WERI-Rb-1 (cell line): ENCODE measurements around the gene SSR4.

Source experiments
- DNase-seq: peaks from one replicate; pipeline ENCODE4 v3.0.0-alpha.2; 2020
- H3K27ac ChIP-seq: fragments of 250-450 bp; sonication (Bioruptor Pico); 2 replicates; pipeline ENCODE4 v1.5.1; 2020; ENCODE audit warnings: mild to moderate bottlenecking, moderate library complexity
- H3K27me3 ChIP-seq: fragments of 250-450 bp; sonication (Bioruptor Pico); 2 replicates; pipeline ENCODE4 v1.5.1; 2021; ENCODE audit warnings: mild to moderate bottlenecking, low read depth, moderate library complexity; ENCODE audit not compliant: insufficient read depth, severe bottlenecking
- H3K36me3 ChIP-seq: fragments of 250-450 bp; sonication (Bioruptor Pico); 2 replicates; pipeline ENCODE4 v1.5.1; 2020; ENCODE audit warnings: mild to moderate bottlenecking, moderate library complexity
- H3K4me3 ChIP-seq: 2 replicates; pipeline ENCODE4 v1.5.1; 2011; ENCODE audit warnings: low read depth, mild to moderate bottlenecking, control low read depth, low read length
- H3K9me3 ChIP-seq: fragments of 250-450 bp; sonication (Bioruptor Pico); 2 replicates; pipeline ENCODE4 v1.5.1; 2021; ENCODE audit warnings: mild to moderate bottlenecking, moderate library complexity; ENCODE audit not compliant: severe bottlenecking
- TF ChIP-seq, protein P1 (sequence below): IDR thresholded peaks from 2 replicates; pipeline ENCODE4 v1.5.1; 2011; ENCODE audit warnings: low read depth, mild to moderate bottlenecking, control low read depth, inconsistent platforms, low read length

The SSR4 gene

DNA sequence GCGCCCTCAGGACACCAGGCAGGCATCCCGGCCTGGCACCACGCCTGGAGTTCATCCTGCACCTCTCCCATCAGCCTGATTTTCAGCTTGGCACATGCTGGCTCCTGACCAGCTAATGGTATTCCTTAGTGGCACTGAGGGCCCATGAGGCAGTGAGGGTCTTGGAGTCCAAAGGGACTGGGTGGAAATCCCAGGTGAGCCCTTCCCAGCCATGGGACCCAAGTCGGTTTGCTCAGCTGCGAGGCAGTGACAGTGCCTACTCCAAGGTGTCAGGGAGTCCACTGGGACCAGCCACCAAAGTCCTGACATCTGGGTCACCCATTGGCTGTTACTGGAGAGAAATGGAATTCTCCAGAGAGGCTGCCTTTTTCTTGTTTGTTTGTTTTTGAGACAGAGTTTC, 4.9 kb downstream of the SSR4 start:
- Histone ChIP-seq H3K9me3 (no peaks in the 10 kb centered on the region), H3K27ac (no peak overlapping the region; the same call in 1 of the 2 replicates), H3K4me3 (no peak overlapping the region), H3K36me3 (peaks cover 49% of the 10 kb centered on the region), H3K27me3 (peaks cover 15% of the 10 kb centered on the region)
- TF ChIP-seq, protein P1, sequence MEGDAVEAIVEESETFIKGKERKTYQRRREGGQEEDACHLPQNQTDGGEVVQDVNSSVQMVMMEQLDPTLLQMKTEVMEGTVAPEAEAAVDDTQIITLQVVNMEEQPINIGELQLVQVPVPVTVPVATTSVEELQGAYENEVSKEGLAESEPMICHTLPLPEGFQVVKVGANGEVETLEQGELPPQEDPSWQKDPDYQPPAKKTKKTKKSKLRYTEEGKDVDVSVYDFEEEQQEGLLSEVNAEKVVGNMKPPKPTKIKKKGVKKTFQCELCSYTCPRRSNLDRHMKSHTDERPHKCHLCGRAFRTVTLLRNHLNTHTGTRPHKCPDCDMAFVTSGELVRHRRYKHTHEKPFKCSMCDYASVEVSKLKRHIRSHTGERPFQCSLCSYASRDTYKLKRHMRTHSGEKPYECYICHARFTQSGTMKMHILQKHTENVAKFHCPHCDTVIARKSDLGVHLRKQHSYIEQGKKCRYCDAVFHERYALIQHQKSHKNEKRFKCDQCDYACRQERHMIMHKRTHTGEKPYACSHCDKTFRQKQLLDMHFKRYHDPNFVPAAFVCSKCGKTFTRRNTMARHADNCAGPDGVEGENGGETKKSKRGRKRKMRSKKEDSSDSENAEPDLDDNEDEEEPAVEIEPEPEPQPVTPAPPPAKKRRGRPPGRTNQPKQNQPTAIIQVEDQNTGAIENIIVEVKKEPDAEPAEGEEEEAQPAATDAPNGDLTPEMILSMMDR, result no peak
- no peak for DNase-seq

DNA sequence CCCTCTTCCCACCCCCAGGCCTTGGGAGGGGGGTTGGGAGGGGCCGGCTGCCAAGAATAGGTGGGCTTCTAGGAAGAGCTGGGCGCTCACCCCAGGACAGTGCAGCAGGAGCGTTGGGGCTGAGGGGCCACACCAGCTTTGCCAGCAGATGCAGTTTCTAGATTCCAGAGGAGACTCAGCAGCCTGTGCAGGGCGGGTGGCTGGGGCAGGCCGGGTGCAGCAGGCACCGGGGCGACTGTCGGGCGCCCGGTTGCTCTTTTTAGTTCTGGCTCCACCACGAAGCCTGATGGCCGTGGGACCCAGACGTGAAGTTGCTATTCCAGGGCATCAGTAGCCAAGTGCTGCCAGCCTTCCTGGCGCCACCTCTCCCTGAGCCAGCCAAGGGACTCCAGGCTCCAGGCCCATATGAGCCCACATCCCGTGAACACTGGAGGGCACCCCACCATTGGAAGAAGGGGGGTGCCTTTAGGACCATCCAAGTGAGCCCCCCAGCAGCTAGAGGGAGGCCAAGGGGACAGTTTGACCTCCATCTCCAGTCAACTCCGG, 5.8 kb downstream of the SSR4 start:
- Histone ChIP-seq H3K9me3 (no peaks in the 10 kb centered on the region), H3K4me3 (no peak overlapping the region), H3K27me3 (peaks cover 21% of the 10 kb centered on the region), H3K27ac (no peak overlapping the region), H3K36me3 (peaks cover 49% of the 10 kb centered on the region)
- TF ChIP-seq, protein P1, result no peak
- no peak for DNase-seq

DNA sequence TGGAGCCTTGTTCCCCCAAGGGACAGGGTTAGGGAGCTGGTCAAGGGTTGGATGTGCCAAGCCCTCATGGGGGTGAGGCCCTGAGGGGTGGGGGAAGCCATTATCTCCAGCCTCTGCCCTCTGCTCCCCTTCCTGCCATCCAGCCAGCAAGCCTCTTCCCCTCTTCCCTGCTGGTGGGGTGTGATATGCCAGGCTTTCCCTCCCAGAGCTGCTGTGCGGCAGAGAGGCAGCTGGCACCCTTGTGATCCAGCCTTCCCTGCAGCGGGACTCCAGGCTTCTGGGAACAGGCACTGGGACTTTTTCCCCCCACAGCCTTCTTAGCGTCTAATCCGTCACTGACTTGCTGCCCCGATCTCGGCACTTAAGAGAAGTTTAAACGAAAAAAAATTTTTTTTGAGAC, 6.3 kb downstream of the SSR4 start:
- peaks cover 24% of the 10 kb centered on the region for H3K27me3 ChIP-seq
- H3K4me3 ChIP-seq, result no peak overlapping the region
- H3K9me3 ChIP-seq, result no peaks in the 10 kb centered on the region
- TF ChIP-seq, protein P1, result no peak
- peaks cover 48% of the 10 kb centered on the region for H3K36me3 ChIP-seq
- H3K27ac ChIP-seq, result no peak overlapping the region
- no peak for DNase-seq

DNA sequence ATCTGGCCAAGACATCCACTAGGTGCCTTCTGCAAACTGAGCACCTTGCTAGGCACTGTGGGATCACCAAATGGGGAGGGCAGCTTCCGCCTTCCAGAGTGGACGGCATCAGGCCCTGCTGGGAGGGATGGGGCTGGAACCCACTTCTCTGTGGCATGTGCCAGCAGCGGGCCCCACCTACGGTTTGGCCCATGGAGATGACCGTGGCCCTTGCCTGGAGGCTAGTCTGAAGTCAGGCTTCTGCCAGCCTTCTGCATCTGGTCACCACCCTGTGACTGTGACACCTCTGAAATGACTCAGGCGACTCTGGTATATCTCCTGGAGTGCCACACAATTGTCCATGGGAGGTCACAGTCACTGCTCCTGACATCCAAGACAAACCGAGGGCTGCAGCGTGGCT, 7.2 kb downstream of the SSR4 start:
- Histone ChIP-seq H3K27me3 (peaks cover 25% of the 10 kb centered on the region), H3K36me3 (peaks cover 39% of the 10 kb centered on the region), H3K9me3 (no peaks in the 10 kb centered on the region), H3K27ac (no peak overlapping the region), H3K4me3 (no peak overlapping the region)
- no peak for DNase-seq
- TF ChIP-seq, protein P1, result no peak

DNA sequence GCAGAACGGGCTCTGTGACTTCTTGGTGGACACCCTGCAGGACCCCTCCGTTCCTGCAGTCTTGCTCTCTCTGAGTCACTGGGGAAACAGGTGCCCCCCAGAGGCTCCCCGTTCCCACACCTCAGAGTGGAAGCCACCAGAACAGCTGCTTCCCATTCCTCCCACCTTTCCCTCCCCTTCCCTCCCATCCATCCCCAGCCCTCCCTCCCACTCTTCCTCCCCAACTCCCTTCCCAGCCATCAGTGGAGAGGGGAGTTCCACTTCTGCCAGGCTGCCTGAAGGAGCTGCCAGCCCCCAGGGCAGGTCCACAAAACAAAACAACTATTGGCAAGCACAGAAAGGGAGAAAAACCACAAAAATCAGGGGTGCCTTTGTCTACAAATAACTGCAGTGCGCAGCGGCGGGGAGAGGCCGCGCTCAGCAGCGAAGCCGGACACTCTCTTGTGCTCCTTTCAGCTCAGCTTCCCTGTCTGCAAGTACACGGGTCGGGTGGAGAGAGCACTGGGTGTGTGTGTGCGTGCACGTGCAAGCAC, 8.1 kb downstream of the SSR4 start:
- no peaks in the 10 kb centered on the region for H3K9me3 ChIP-seq
- peaks cover 30% of the 10 kb centered on the region for H3K36me3 ChIP-seq
- DNase-seq, result no peak
- H3K27ac ChIP-seq, result no peak overlapping the region
- H3K27me3 ChIP-seq, result peaks cover 27% of the 10 kb centered on the region
- no peak overlapping the region for H3K4me3 ChIP-seq
- TF ChIP-seq, protein P1, result no peak
